ENCODE results near the gene THAP8.

- TF ChIP-seq EZH2 (IDR thresholded peaks at IDR 0.05; ENCODE audit: borderline replicate concordance, low read depth, low read length, poor library complexity, severe bottlenecking) (no peak), CTCF (conservative IDR thresholded peaks at IDR 0.05; ENCODE audit: low read depth, low read length) (no peak)
Measured at GRCh38 chr19:36097036-36097435, 43.0 kb upstream of the THAP8 start.

Data from A673 (cell line).